C4-2B (cell line): Measurements from ENCODE around the gene IFI6.

Experiments
- CTCF ChIP-seq: fragments of 450-650 bp; conservative IDR thresholded peaks from 2 replicates; pipeline ENCODE4 v1.5.1; 2017; ENCODE audit warnings: mild to moderate bottlenecking
- ZFX ChIP-seq: fragments of 450-650 bp; IDR thresholded peaks from 2 replicates; pipeline ENCODE4 v1.6.1; 2017

GRCh38 chr1:27705545-27705944 is 33.6 kb upstream of the IFI6 start:
- TF ChIP-seq CTCF (no peak), ZFX (no peak)
